Calu3 (cell line): Measurements from ENCODE around the gene MPEG1. TPM values are rescaled to one million over a fixed set of nuclear protein-coding genes. Genes with fewer than 3 reads are reported as not detected.
A peak's percentile ranks its signal among the peaks of the same experiment; 100 is the strongest.

Experiments used
- BruUV-seq: library from RNA; stranded (reverse); fragments of 400-500 nt; replicated peaks from 2 replicates; lab custom pipeline; 2021; lab: Mats Ljungman, UMichigan
- CTCF ChIA-PET: fragments of 300-600 bp; sonication (Branson Sonifier 250); formaldehyde crosslinking; loops from one replicate; lab custom pipeline; 2022; ENCODE audit warnings: antibody characterized with exemption; lab: Charles Lee
- DNase-seq: peaks from one replicate; pipeline ENCODE4 v3.0.0; 2022
- H3K27ac Mint-ChIP-seq: one replicate; pipeline ENCODE4 v1.8.0; 2022; ENCODE audit warnings: mixed read lengths; ENCODE audit not compliant: unreplicated experiment
- H3K27me3 Mint-ChIP-seq: one replicate; pipeline ENCODE4 v1.8.0; 2022; ENCODE audit warnings: mixed read lengths; ENCODE audit not compliant: unreplicated experiment
- H3K36me3 Mint-ChIP-seq: one replicate; pipeline ENCODE4 v1.8.0; 2022; ENCODE audit warnings: mild to moderate bottlenecking, moderate library complexity, mixed read lengths; ENCODE audit not compliant: insufficient read depth, unreplicated experiment
- H3K4me1 Mint-ChIP-seq: one replicate; pipeline ENCODE4 v1.8.0; 2022; ENCODE audit warnings: mild to moderate bottlenecking, low read depth, mixed read lengths; ENCODE audit not compliant: unreplicated experiment
- H3K4me3 Mint-ChIP-seq: one replicate; pipeline ENCODE4 v1.8.0; 2022; ENCODE audit warnings: mild to moderate bottlenecking, low read depth, moderate library complexity, mixed read lengths; ENCODE audit not compliant: unreplicated experiment
- H3K9me3 Mint-ChIP-seq: one replicate; pipeline ENCODE4 v1.8.0; 2022; ENCODE audit warnings: low read depth, mixed read lengths; ENCODE audit not compliant: unreplicated experiment
- intact Hi-C: fragments of 100-400 bp; cut with micrococcal nuclease; formaldehyde crosslinking; loops from one replicate; pipeline ENCODE4 v1.10.0; 2022; ENCODE audit not compliant: unreplicated experiment
- total RNA-seq: library from RNA; stranded (reverse); gene quantifications from 2 replicates; pipeline ENCODE4 v1.2.3, GENCODE V29; 2022
- TF ChIP-seq, protein P1 (sequence below): fragments of 200-600 bp; IDR thresholded peaks from one replicate; pipeline ENCODE4 v1.8.0; 2022; ENCODE audit warnings: antibody characterized with exemption; ENCODE audit not compliant: unreplicated experiment

The MPEG1 gene
- total RNA-seq, 1 experiment from 2014 or later = not detected

DNA sequence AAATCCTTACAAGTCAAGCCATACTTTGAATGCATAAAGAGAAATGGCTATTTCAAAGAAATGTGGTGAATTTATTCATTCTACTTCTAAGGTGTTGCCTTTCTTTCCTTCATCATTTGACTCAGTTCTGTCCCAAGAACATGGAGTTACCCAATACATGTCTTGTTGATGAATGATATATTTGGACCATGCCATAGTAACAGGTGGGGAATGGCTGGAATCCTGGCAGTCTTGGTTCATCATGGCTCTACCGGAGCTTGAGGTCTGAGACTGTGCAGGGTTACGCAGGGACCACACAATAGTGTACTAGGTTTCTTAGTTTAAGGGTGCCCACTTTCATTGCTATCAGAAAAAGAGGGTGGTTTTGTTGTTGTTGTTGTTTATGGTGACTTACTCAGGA, 40.3 kb upstream of the MPEG1 start:
- no peak overlapping the region for H3K4me3 Mint-ChIP-seq
- no TSS peak for BruUV-seq
- no peaks in the 10 kb centered on the region for H3K9me3 Mint-ChIP-seq
- peaks cover 48% of the 10 kb centered on the region for H3K27me3 Mint-ChIP-seq
- intact Hi-C loops = no loop called here
- CTCF ChIA-PET = no interaction called here
- no peaks in the 10 kb centered on the region for H3K4me1 Mint-ChIP-seq
- H3K36me3 Mint-ChIP-seq = no peaks in the 10 kb centered on the region
- no peak overlapping the region for H3K27ac Mint-ChIP-seq
- TF ChIP-seq, protein P1, sequence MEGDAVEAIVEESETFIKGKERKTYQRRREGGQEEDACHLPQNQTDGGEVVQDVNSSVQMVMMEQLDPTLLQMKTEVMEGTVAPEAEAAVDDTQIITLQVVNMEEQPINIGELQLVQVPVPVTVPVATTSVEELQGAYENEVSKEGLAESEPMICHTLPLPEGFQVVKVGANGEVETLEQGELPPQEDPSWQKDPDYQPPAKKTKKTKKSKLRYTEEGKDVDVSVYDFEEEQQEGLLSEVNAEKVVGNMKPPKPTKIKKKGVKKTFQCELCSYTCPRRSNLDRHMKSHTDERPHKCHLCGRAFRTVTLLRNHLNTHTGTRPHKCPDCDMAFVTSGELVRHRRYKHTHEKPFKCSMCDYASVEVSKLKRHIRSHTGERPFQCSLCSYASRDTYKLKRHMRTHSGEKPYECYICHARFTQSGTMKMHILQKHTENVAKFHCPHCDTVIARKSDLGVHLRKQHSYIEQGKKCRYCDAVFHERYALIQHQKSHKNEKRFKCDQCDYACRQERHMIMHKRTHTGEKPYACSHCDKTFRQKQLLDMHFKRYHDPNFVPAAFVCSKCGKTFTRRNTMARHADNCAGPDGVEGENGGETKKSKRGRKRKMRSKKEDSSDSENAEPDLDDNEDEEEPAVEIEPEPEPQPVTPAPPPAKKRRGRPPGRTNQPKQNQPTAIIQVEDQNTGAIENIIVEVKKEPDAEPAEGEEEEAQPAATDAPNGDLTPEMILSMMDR = no peak
- no peak for DNase-seq

GRCh38 chr11:59249535-59249934, 36.8 kb upstream of the MPEG1 start:
- CTCF ChIA-PET = no interaction called here
- intact Hi-C loops = no loop called here
- Mint-ChIP-seq H3K9me3 (no peaks in the 10 kb centered on the region), H3K36me3 (no peaks in the 10 kb centered on the region), H3K27me3 (peaks cover 71% of the 10 kb centered on the region), H3K27ac (no peak overlapping the region), H3K4me1 (no peaks in the 10 kb centered on the region), H3K4me3 (no peak overlapping the region)
- no TSS peak for BruUV-seq
- DNase-seq = no peak
- TF ChIP-seq, protein P1 = no peak

DNA sequence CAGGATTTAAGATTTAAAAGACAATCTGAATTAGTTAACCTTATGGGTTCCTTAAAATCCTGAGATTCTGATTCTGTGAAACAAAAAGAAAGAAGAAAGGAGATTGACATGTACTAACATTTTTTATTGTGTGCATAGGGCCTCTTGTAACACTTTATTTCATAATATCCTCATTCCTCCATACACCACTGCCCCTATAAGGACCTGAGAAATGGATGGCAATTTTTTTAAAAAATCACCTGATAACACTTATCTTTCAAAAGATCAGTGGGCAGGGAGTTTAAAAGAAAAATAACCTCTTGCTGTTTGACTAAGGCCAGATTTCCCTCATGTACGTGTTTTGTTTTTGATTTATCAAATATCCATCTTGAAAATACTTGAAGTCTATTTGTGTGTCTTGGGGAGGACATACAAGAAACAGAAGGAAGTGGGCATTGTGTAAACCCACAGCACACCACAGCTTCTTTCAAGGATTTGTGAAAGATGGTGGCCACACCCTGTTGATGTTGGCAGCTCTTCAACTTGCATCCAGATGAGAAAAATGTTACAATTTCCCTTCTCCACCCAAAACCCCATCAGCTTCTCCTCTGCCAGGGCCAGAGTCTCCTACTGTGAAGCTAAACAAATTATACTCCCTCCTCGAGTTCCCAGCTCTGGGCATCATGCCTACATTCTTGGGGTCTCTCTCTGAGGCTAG, 35.0 kb upstream of the MPEG1 start:
- intact Hi-C loops = no loop called here
- peaks cover 61% of the 10 kb centered on the region for H3K27me3 Mint-ChIP-seq
- no peaks in the 10 kb centered on the region for H3K9me3 Mint-ChIP-seq
- no peaks in the 10 kb centered on the region for H3K4me1 Mint-ChIP-seq
- CTCF ChIA-PET = no interaction called here
- DNase-seq = peak; percentile 28
- no TSS peak for BruUV-seq
- H3K36me3 Mint-ChIP-seq = no peaks in the 10 kb centered on the region
- H3K27ac Mint-ChIP-seq = no peak overlapping the region
- no peak overlapping the region for H3K4me3 Mint-ChIP-seq
- TF ChIP-seq, protein P1 = no peak

- BruUV-seq = no TSS peak
- Mint-ChIP-seq H3K36me3 (no peaks in the 10 kb centered on the region), H3K27me3 (peaks cover 34% of the 10 kb centered on the region), H3K9me3 (no peaks in the 10 kb centered on the region), H3K4me1 (no peaks in the 10 kb centered on the region), H3K27ac (no peak overlapping the region), H3K4me3 (no peak overlapping the region)
- intact Hi-C loops = no loop called here
- TF ChIP-seq, protein P1 = no peak
- no peak for DNase-seq
- CTCF ChIA-PET = no interaction called here
Observed at GRCh38 chr11:59243633-59244032, 30.9 kb upstream of the MPEG1 start.
